Neuronal stem cell (in vitro differentiated cells): ENCODE results near the gene TMEM132C.

ENCODE experiments used
- DNase-seq: peaks from one replicate; pipeline ENCODE4 v3.0.0-alpha.2; 2013; ENCODE audit warnings: low spot score
- H2AFZ ChIP-seq: one replicate; pipeline ENCODE4 v1.6.1; 2013; ENCODE audit warnings: mild to moderate bottlenecking, low read length, inconsistent platforms
- H2AK5ac ChIP-seq: 2 replicates; pipeline ENCODE4 v1.6.1; 2013; ENCODE audit warnings: low read depth, mild to moderate bottlenecking, inconsistent platforms, low read length, moderate library complexity, mixed read lengths
- H2BK120ac ChIP-seq: 2 replicates; pipeline ENCODE4 v1.6.1; 2013; ENCODE audit warnings: low read depth, mild to moderate bottlenecking, inconsistent platforms, low read length, moderate library complexity, mixed read lengths
- H2BK12ac ChIP-seq: one replicate; pipeline ENCODE4 v1.6.1; 2013; ENCODE audit warnings: low read length, inconsistent platforms
- H2BK15ac ChIP-seq: 2 replicates; pipeline ENCODE4 v1.6.1; 2013; ENCODE audit warnings: mild to moderate bottlenecking, low read length, inconsistent platforms, mixed read lengths
- H2BK5ac ChIP-seq: one replicate; pipeline ENCODE4 v1.6.1; 2013; ENCODE audit warnings: inconsistent platforms, mild to moderate bottlenecking, low read length, moderate library complexity
- H3K14ac ChIP-seq: one replicate; pipeline ENCODE4 v1.6.1; 2013; ENCODE audit warnings: low read length, inconsistent platforms
- H3K18ac ChIP-seq: 2 replicates; pipeline ENCODE4 v1.6.1; 2013; ENCODE audit warnings: low read length, inconsistent platforms
- H3K23ac ChIP-seq: 2 replicates; pipeline ENCODE4 v1.6.1; 2013; ENCODE audit warnings: low read depth, mild to moderate bottlenecking, mixed read lengths, low read length, inconsistent platforms; ENCODE audit not compliant: poor library complexity
- H3K27ac ChIP-seq: replicated peaks from 3 replicates; pipeline ENCODE4 v1.5.1; 2013; ENCODE audit warnings: low read length, inconsistent platforms
- H3K27me3 ChIP-seq, 3 experiments: 2 replicates each; pipeline ENCODE4 v1.6.1; 2013; ENCODE audit warnings: low read length in 3 of 3, mild to moderate bottlenecking in 2 of 3, inconsistent platforms in 1 of 3, low read depth in 1 of 3, mixed read lengths in 1 of 3, moderate library complexity in 1 of 3; ENCODE audit not compliant: control insufficient read depth in 3 of 3, insufficient read depth in 3 of 3
- H3K36me3 ChIP-seq, 2 donors: replicated peaks in 1 of 2; 2 replicates each; pipeline ENCODE4 v1.6.1; 2013; ENCODE audit warnings: low read length in 2 of 2; ENCODE audit not compliant: control insufficient read depth in 2 of 2, insufficient read depth in 2 of 2
- H3K4ac ChIP-seq: 2 replicates; pipeline ENCODE4 v1.6.1; 2013; ENCODE audit warnings: inconsistent platforms, mild to moderate bottlenecking, low read length, moderate library complexity
- H3K4me1 ChIP-seq, 2 donors: 1 replicate in 1 of 2; 2 replicates in 1 of 2; pipeline ENCODE4 v1.6.1; 2013; ENCODE audit warnings: low read length in 2 of 2, low read depth in 1 of 2; ENCODE audit not compliant: control insufficient read depth in 2 of 2, insufficient read depth in 1 of 2
- H3K4me2 ChIP-seq: one replicate; pipeline ENCODE4 v1.6.1; 2013; ENCODE audit warnings: mild to moderate bottlenecking, low read length, inconsistent platforms; ENCODE audit not compliant: insufficient read depth, poor library complexity, severe bottlenecking
- H3K4me3 ChIP-seq, 2 donors: 2 replicates each; pipeline ENCODE4 v1.5.1; 2013; ENCODE audit warnings: low read length in 2 of 2, mild to moderate bottlenecking in 2 of 2, inconsistent platforms in 1 of 2, moderate library complexity in 1 of 2
- H3K79me1 ChIP-seq: one replicate; pipeline ENCODE4 v1.6.1; 2013; ENCODE audit warnings: low read depth, mild to moderate bottlenecking, inconsistent platforms, low read length, moderate library complexity
- H3K9ac ChIP-seq: one replicate; pipeline ENCODE4 v1.6.1; 2013; ENCODE audit warnings: mild to moderate bottlenecking, low read depth, low read length, inconsistent platforms; ENCODE audit not compliant: poor library complexity
- H3K9me3 ChIP-seq, 2 donors: replicated peaks in 1 of 2; 2 replicates each; pipeline versions ENCODE3 to v1.6.1; 2013; ENCODE audit warnings: low read length in 2 of 2, mild to moderate bottlenecking in 2 of 2, inconsistent platforms in 1 of 2, low read depth in 1 of 2, mixed read lengths in 1 of 2, moderate library complexity in 1 of 2; ENCODE audit not compliant: control insufficient read depth in 2 of 2, insufficient read depth in 1 of 2
- H4K8ac ChIP-seq: one replicate; pipeline ENCODE4 v1.6.1; 2013; ENCODE audit warnings: low read depth, mild to moderate bottlenecking, inconsistent platforms, low read length, moderate library complexity
- H4K91ac ChIP-seq: one replicate; pipeline ENCODE4 v1.6.1; 2013; ENCODE audit warnings: low read length, low read depth, mild to moderate bottlenecking, inconsistent platforms; ENCODE audit not compliant: poor library complexity
- WGBS, 2 donors: extraction: QIAGEN DNeasy Blood & Tissue Kit; methylation state at CpG; one replicate each; pipeline ENCODE4 v1.1.7; 2013; ENCODE audit warnings: missing lambda C conversion rate in 2 of 2, mixed read lengths in 1 of 2; ENCODE audit not compliant: insufficient read length in 2 of 2, insufficient replicate concordance in 1 of 2; ENCODE audit errors: extremely low coverage in 2 of 2; 5-methylcytosine and 5-hydroxymethylcytosine counted together

The TMEM132C gene

DNA sequence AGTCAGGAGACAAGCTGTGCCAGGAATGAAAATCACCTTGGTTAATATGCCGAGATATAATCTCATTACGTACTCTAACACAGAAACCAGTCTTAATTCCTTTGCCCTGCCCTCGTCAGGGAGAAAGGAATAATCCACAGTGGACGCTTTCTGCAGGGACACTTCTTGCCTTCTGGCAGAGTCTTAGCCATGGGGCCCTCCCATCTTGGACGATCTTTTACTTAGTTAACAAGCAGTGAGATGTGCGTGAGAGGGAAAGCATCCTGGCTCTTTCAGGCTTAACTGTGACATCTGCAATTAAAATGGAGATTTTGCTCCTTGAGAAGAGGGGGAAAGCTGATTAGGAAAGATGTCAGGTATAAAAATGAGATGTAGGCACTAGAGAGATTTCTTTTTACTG is 246.4 kb downstream of the TMEM132C start:
- Histone ChIP-seq H3K23ac (no peak overlapping the region), H3K4me2 (no peak overlapping the region), H4K91ac (no peak overlapping the region), H3K4me3 (no peak overlapping the region), H3K9me3 (peaks cover 5 to 16% of the 10 kb centered on the region in 2 donors), H3K18ac (no peak overlapping the region), H3K9ac (no peak overlapping the region), H2AFZ (no peak overlapping the region), H3K4me1 (peaks cover 0 to 4% of the 10 kb centered on the region in 2 donors), H2BK5ac (no peak overlapping the region), H3K14ac (no peak overlapping the region), H2BK15ac (no peak overlapping the region), H4K8ac (no peak overlapping the region), H3K79me1 (no peaks in the 10 kb centered on the region), H3K27me3 (no peaks in the 10 kb centered on the region), H3K36me3 (peaks cover 0 to 2% of the 10 kb centered on the region in 2 donors), H3K4ac (no peak overlapping the region), H2AK5ac (no peak overlapping the region), H3K27ac (no peak overlapping the region), H2BK12ac (no peak overlapping the region), H2BK120ac (no peak overlapping the region)
- WGBS, 2 donors, result no CpG with 5 or more reads among the region's 6 CpGs
- DNase-seq, result no peak

DNA sequence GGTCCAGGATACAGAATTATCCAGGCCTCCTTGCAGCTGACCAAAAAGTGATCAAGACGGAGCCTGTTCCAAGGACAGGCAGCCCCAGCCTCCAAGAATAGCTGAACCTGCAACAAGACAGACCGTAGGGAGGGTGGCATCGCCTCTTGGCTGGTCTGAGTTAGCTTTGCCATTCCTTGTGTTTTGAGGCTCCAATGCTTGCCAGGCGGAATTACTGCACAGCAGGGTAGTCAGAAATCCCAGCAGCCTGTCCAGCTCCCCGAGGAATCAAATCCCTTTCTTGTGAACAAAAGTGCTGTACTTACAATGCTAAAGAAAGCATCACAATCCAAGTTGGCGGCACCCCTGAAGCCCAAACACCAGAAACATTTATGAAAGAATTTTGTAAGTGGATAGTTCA is 246.9 kb downstream of the TMEM132C start:
- H3K27ac ChIP-seq, result no peak overlapping the region

GRCh38 chr12:128518644-128519043 is 251.7 kb downstream of the TMEM132C start:
- no peak overlapping the region for H3K9ac ChIP-seq
- H3K79me1 ChIP-seq, result no peaks in the 10 kb centered on the region
- H2AFZ ChIP-seq, result no peak overlapping the region
- H3K4me3 ChIP-seq, result no peak overlapping the region
- no peak overlapping the region for H2BK120ac ChIP-seq
- H4K8ac ChIP-seq, result no peak overlapping the region
- H2BK5ac ChIP-seq, result no peak overlapping the region
- peaks cover 8 to 17% of the 10 kb centered on the region in 2 donors for H3K9me3 ChIP-seq
- H4K91ac ChIP-seq, result no peak overlapping the region
- no CpG with 5 or more reads among the region's 4 CpGs for WGBS, 2 donors
- no peak for DNase-seq
- H2BK12ac ChIP-seq, result no peak overlapping the region
- H3K27me3 ChIP-seq, result no peaks in the 10 kb centered on the region
- H3K4ac ChIP-seq, result no peak overlapping the region
- no peaks in the 10 kb centered on the region for H3K36me3 ChIP-seq
- no peak overlapping the region for H2AK5ac ChIP-seq
- no peak overlapping the region for H3K4me2 ChIP-seq
- no peak overlapping the region for H3K14ac ChIP-seq
- H3K23ac ChIP-seq, result no peak overlapping the region
- peaks cover 0 to 4% of the 10 kb centered on the region in 2 donors for H3K4me1 ChIP-seq
- H2BK15ac ChIP-seq, result no peak overlapping the region
- H3K27ac ChIP-seq, result no peak overlapping the region
- H3K18ac ChIP-seq, result no peak overlapping the region

More for the DNA sequence above, 246.9 kb downstream of the TMEM132C start:
- no peak overlapping the region for H3K14ac ChIP-seq
- no CpG with 5 or more reads among the region's 6 CpGs for WGBS, 2 donors
- H3K79me1 ChIP-seq, result no peaks in the 10 kb centered on the region
- no peak overlapping the region for H2BK15ac ChIP-seq
- no peak overlapping the region for H2BK120ac ChIP-seq
- H3K36me3 ChIP-seq, result peaks cover 0 to 2% of the 10 kb centered on the region in 2 donors
- no peak overlapping the region for H3K18ac ChIP-seq
- no peak overlapping the region for H2AFZ ChIP-seq
- DNase-seq, result no peak
- H3K4me1 ChIP-seq, result peaks cover 0 to 4% of the 10 kb centered on the region in 2 donors
- no peak overlapping the region for H3K4me2 ChIP-seq
- H3K9ac ChIP-seq, result no peak overlapping the region
- H3K23ac ChIP-seq, result no peak overlapping the region
- H2BK5ac ChIP-seq, result no peak overlapping the region
- no peaks in the 10 kb centered on the region for H3K27me3 ChIP-seq
- no peak overlapping the region for H3K4ac ChIP-seq
- H2AK5ac ChIP-seq, result no peak overlapping the region
- no peak overlapping the region for H4K91ac ChIP-seq
- no peak overlapping the region for H4K8ac ChIP-seq
- H3K4me3 ChIP-seq, result no peak overlapping the region
- no peak overlapping the region for H2BK12ac ChIP-seq
- peaks cover 5 to 16% of the 10 kb centered on the region in 2 donors for H3K9me3 ChIP-seq

DNA sequence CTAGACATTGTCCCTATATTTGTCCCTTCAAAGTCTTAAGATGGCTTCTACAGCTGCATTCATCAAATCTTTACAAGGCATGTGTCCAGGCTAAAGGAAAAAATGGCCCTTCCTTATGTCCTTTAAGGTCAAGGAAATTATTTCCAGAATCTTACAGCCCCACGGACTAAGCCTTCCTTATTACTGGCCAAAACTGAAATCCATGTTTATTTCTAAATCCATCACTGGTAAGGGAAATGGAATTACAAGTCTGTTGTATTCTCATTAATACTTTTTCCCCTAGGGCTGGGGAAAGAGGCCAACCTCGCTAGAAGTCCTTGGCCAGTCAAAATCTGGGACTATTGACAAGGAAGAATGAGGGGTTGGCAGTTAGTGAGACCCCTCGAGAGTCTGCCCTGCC is 252.5 kb downstream of the TMEM132C start:
- Histone ChIP-seq H2BK120ac (no peak overlapping the region), H3K23ac (no peak overlapping the region), H3K4me3 (no peak overlapping the region), H3K27me3 (no peaks in the 10 kb centered on the region), H4K91ac (no peak overlapping the region), H3K9ac (no peak overlapping the region), H3K4me2 (no peak overlapping the region), H3K4ac (no peak overlapping the region), H3K79me1 (no peaks in the 10 kb centered on the region), H4K8ac (no peak overlapping the region), H2BK5ac (no peak overlapping the region), H3K4me1 (peaks cover 0 to 2% of the 10 kb centered on the region in 2 donors), H3K27ac (no peak overlapping the region), H2AFZ (no peak overlapping the region), H2AK5ac (no peak overlapping the region), H2BK12ac (no peak overlapping the region), H2BK15ac (no peak overlapping the region), H3K36me3 (no peaks in the 10 kb centered on the region), H3K9me3 (peaks cover 8 to 17% of the 10 kb centered on the region in 2 donors), H3K14ac (no peak overlapping the region), H3K18ac (no peak overlapping the region)
- WGBS, 2 donors, result no CpG with 5 or more reads among the region's 3 CpGs
- DNase-seq, result no peak
